ENCODE data around the gene LLGL1.

Gene LLGL1

GRCh38 chr17:18248300-18248731, 22.9 kb downstream of the LLGL1 start:
- no peak overlapping the region for H2BK5ac ChIP-seq (ENCODE audit: low read length)
- H4K8ac ChIP-seq (ENCODE audit: low read depth, low read length), result no peak overlapping the region
- no peak overlapping the region for H3K18ac ChIP-seq (ENCODE audit: low read length)
- no peak overlapping the region for H2AK5ac ChIP-seq (ENCODE audit: low read depth, low read length)
- no peak overlapping the region for H3K4me2 ChIP-seq (ENCODE audit: insufficient read depth, low read length, poor library complexity, severe bottlenecking)
- H3K27ac ChIP-seq (replicated peaks; ENCODE audit: low read length), result no peak overlapping the region
- H3K79me1 ChIP-seq (ENCODE audit: low read depth, low read length), result peaks cover 7% of the 10 kb centered on the region
- no peak overlapping the region for H3K23ac ChIP-seq (ENCODE audit: low read depth, low read length, poor library complexity)
- H3K27me3 ChIP-seq (ENCODE audit: control insufficient read depth in 3 of 3, insufficient read depth in 3 of 3, low read depth in 1 of 3, low read length in 3 of 3), result no peaks in the 10 kb centered on the region
- no peak overlapping the region for H2BK12ac ChIP-seq (ENCODE audit: low read length)
- peaks cover 69 to 90% of the 10 kb centered on the region in 2 donors for H3K36me3 ChIP-seq (replicated peaks in 1 of 2; ENCODE audit: control insufficient read depth in 2 of 2, insufficient read depth in 2 of 2, low read length in 2 of 2)
- H3K14ac ChIP-seq (ENCODE audit: low read length), result no peak overlapping the region
- H3K9ac ChIP-seq (ENCODE audit: low read depth, low read length, poor library complexity), result no peak overlapping the region
- no peak overlapping the region for H3K4me3 ChIP-seq (ENCODE audit: low read length in 2 of 2)
- H2BK120ac ChIP-seq (ENCODE audit: low read depth, low read length), result no peak overlapping the region
- no peak for DNase-seq (ENCODE audit: low spot score)
- H3K9me3 ChIP-seq (replicated peaks in 1 of 2; ENCODE audit: control insufficient read depth in 2 of 2, insufficient read depth in 1 of 2, low read depth in 1 of 2, low read length in 2 of 2), result peaks cover 0 to 3% of the 10 kb centered on the region in 2 donors
- no peak overlapping the region for H2AFZ ChIP-seq (ENCODE audit: low read length)
- WGBS, 2 donors (ENCODE audit: extremely low coverage in 2 of 2, insufficient read length in 2 of 2, insufficient replicate concordance in 1 of 2), result no CpG with 5 or more reads among the region's 9 CpGs
- no peak overlapping the region for H2BK15ac ChIP-seq (ENCODE audit: low read length)
- H3K4me1 ChIP-seq (ENCODE audit: control insufficient read depth in 2 of 2, insufficient read depth in 1 of 2, low read depth in 1 of 2, low read length in 2 of 2), result peaks cover 0 to 9% of the 10 kb centered on the region in 2 donors
- no peak overlapping the region for H4K91ac ChIP-seq (ENCODE audit: low read depth, low read length, poor library complexity)
- no peak overlapping the region for H3K4ac ChIP-seq (ENCODE audit: low read length)

GRCh38 chr17:18248811-18249210, 23.4 kb downstream of the LLGL1 start:
- Histone ChIP-seq H2AK5ac (ENCODE audit: low read depth, low read length) (no peak overlapping the region), H2BK15ac (ENCODE audit: low read length) (no peak overlapping the region), H2AFZ (ENCODE audit: low read length) (no peak overlapping the region), H3K18ac (ENCODE audit: low read length) (no peak overlapping the region), H3K4me1 (ENCODE audit: control insufficient read depth in 2 of 2, insufficient read depth in 1 of 2, low read depth in 1 of 2, low read length in 2 of 2) (peaks cover 0 to 9% of the 10 kb centered on the region in 2 donors), H3K4ac (ENCODE audit: low read length) (no peak overlapping the region), H3K79me1 (ENCODE audit: low read depth, low read length) (peaks cover 5% of the 10 kb centered on the region), H3K9me3 (replicated peaks in 1 of 2; ENCODE audit: control insufficient read depth in 2 of 2, insufficient read depth in 1 of 2, low read depth in 1 of 2, low read length in 2 of 2) (no peaks in the 10 kb centered on the region), H4K91ac (ENCODE audit: low read depth, low read length, poor library complexity) (no peak overlapping the region), H3K9ac (ENCODE audit: low read depth, low read length, poor library complexity) (no peak overlapping the region), H3K23ac (ENCODE audit: low read depth, low read length, poor library complexity) (no peak overlapping the region), H3K27me3 (ENCODE audit: control insufficient read depth in 3 of 3, insufficient read depth in 3 of 3, low read depth in 1 of 3, low read length in 3 of 3) (no peaks in the 10 kb centered on the region), H3K4me2 (ENCODE audit: insufficient read depth, low read length, poor library complexity, severe bottlenecking) (no peak overlapping the region), H2BK12ac (ENCODE audit: low read length) (no peak overlapping the region), H3K14ac (ENCODE audit: low read length) (no peak overlapping the region), H3K36me3 (replicated peaks in 1 of 2; ENCODE audit: control insufficient read depth in 2 of 2, insufficient read depth in 2 of 2, low read length in 2 of 2) (peaks cover 69 to 90% of the 10 kb centered on the region in 2 donors), H3K4me3 (ENCODE audit: low read length in 2 of 2) (no peak overlapping the region), H3K27ac (replicated peaks; ENCODE audit: low read length) (no peak overlapping the region), H2BK120ac (ENCODE audit: low read depth, low read length) (no peak overlapping the region), H4K8ac (ENCODE audit: low read depth, low read length) (no peak overlapping the region), H2BK5ac (ENCODE audit: low read length) (no peak overlapping the region)
- DNase-seq (ENCODE audit: low spot score), result no peak
- no CpG with 5 or more reads among the region's 7 CpGs for WGBS, 2 donors (ENCODE audit: extremely low coverage in 2 of 2, insufficient read length in 2 of 2, insufficient replicate concordance in 1 of 2)

GRCh38 chr17:18250259-18250658, 24.8 kb downstream of the LLGL1 start:
- no CpG with 5 or more reads among the region's 9 CpGs for whole genome bisulfite sequencing, 2 donors (ENCODE audit: extremely low coverage in 2 of 2, insufficient read length in 2 of 2, insufficient replicate concordance in 1 of 2)
- H2AFZ ChIP-seq (ENCODE audit: low read length), result no peak overlapping the region

GRCh38 chr17:18250708-18251107, 25.3 kb downstream of the LLGL1 start:
- Histone ChIP-seq H3K18ac (ENCODE audit: low read length) (no peak overlapping the region), H4K91ac (ENCODE audit: low read depth, low read length, poor library complexity) (no peak overlapping the region), H3K9ac (ENCODE audit: low read depth, low read length, poor library complexity) (no peak overlapping the region), H3K36me3 (replicated peaks in 1 of 2; ENCODE audit: control insufficient read depth in 2 of 2, insufficient read depth in 2 of 2, low read length in 2 of 2) (peaks cover 74 to 92% of the 10 kb centered on the region in 2 donors), H2BK12ac (ENCODE audit: low read length) (no peak overlapping the region), H3K9me3 (replicated peaks in 1 of 2; ENCODE audit: control insufficient read depth in 2 of 2, insufficient read depth in 1 of 2, low read depth in 1 of 2, low read length in 2 of 2) (no peaks in the 10 kb centered on the region), H3K4ac (ENCODE audit: low read length) (no peak overlapping the region), H2BK5ac (ENCODE audit: low read length) (peak overlapping the region; percentile 35), H3K79me1 (ENCODE audit: low read depth, low read length) (peaks cover 8% of the 10 kb centered on the region), H2BK120ac (ENCODE audit: low read depth, low read length) (no peak overlapping the region), H2BK15ac (ENCODE audit: low read length) (no peak overlapping the region), H3K4me1 (ENCODE audit: control insufficient read depth in 2 of 2, insufficient read depth in 1 of 2, low read depth in 1 of 2, low read length in 2 of 2) (peaks cover 0 to 9% of the 10 kb centered on the region in 2 donors), H3K23ac (ENCODE audit: low read depth, low read length, poor library complexity) (peak overlapping the region; percentile 14), H3K4me3 (ENCODE audit: low read length in 2 of 2) (no peak overlapping the region), H3K4me2 (ENCODE audit: insufficient read depth, low read length, poor library complexity, severe bottlenecking) (no peak overlapping the region), H2AFZ (ENCODE audit: low read length) (no peak overlapping the region), H3K27me3 (ENCODE audit: control insufficient read depth in 3 of 3, insufficient read depth in 3 of 3, low read depth in 1 of 3, low read length in 3 of 3) (no peaks in the 10 kb centered on the region), H3K27ac (replicated peaks; ENCODE audit: low read length) (no peak overlapping the region), H3K14ac (ENCODE audit: low read length) (no peak overlapping the region), H2AK5ac (ENCODE audit: low read depth, low read length) (no peak overlapping the region), H4K8ac (ENCODE audit: low read depth, low read length) (no peak overlapping the region)
- DNase-seq (ENCODE audit: low spot score), result no peak
- no CpG with 5 or more reads among the region's 14 CpGs for WGBS, 2 donors (ENCODE audit: extremely low coverage in 2 of 2, insufficient read length in 2 of 2, insufficient replicate concordance in 1 of 2)

More at GRCh38 chr17:18250259-18250658, 24.8 kb downstream of the LLGL1 start:
- Histone ChIP-seq H3K23ac (ENCODE audit: low read depth, low read length, poor library complexity) (no peak overlapping the region), H2AK5ac (ENCODE audit: low read depth, low read length) (no peak overlapping the region), H3K4ac (ENCODE audit: low read length) (no peak overlapping the region), H3K79me1 (ENCODE audit: low read depth, low read length) (peaks cover 6% of the 10 kb centered on the region), H3K9ac (ENCODE audit: low read depth, low read length, poor library complexity) (peak overlapping the region; percentile 15), H3K4me1 (ENCODE audit: control insufficient read depth in 2 of 2, insufficient read depth in 1 of 2, low read depth in 1 of 2, low read length in 2 of 2) (peaks cover 0 to 9% of the 10 kb centered on the region in 2 donors), H2BK5ac (ENCODE audit: low read length) (no peak overlapping the region), H3K4me2 (ENCODE audit: insufficient read depth, low read length, poor library complexity, severe bottlenecking) (no peak overlapping the region), H2BK12ac (ENCODE audit: low read length) (no peak overlapping the region), H3K27me3 (ENCODE audit: control insufficient read depth in 3 of 3, insufficient read depth in 3 of 3, low read depth in 1 of 3, low read length in 3 of 3) (no peaks in the 10 kb centered on the region), H3K9me3 (replicated peaks in 1 of 2; ENCODE audit: control insufficient read depth in 2 of 2, insufficient read depth in 1 of 2, low read depth in 1 of 2, low read length in 2 of 2) (no peaks in the 10 kb centered on the region), H2BK15ac (ENCODE audit: low read length) (no peak overlapping the region), H3K18ac (ENCODE audit: low read length) (no peak overlapping the region), H3K36me3 (replicated peaks in 1 of 2; ENCODE audit: control insufficient read depth in 2 of 2, insufficient read depth in 2 of 2, low read length in 2 of 2) (peaks cover 74 to 92% of the 10 kb centered on the region in 2 donors), H3K27ac (replicated peaks; ENCODE audit: low read length) (no peak overlapping the region), H3K14ac (ENCODE audit: low read length) (no peak overlapping the region), H4K91ac (ENCODE audit: low read depth, low read length, poor library complexity) (no peak overlapping the region), H2BK120ac (ENCODE audit: low read depth, low read length) (no peak overlapping the region), H4K8ac (ENCODE audit: low read depth, low read length) (no peak overlapping the region), H3K4me3 (ENCODE audit: low read length in 2 of 2) (no peak overlapping the region)
- DNase-seq (ENCODE audit: low spot score), result no peak
